SK-N-SH (cell line): ENCODE data around the gene C20orf204. TPM values are rescaled to one million over a fixed set of nuclear protein-coding genes. Genes with fewer than 3 reads are reported as not detected.

Source experiments
- CTCF ChIA-PET: fragments of 300-600, 350-600 bp; formaldehyde crosslinking; extraction: SDS; loops from one replicate; lab custom pipeline; 2021; lab: Yijun Ruan, JAX
- POLR2A ChIA-PET: fragments of 350-600 bp; sonication (Branson Sonifier 250); formaldehyde crosslinking; extraction: SDS; loops from one replicate; lab custom pipeline; 2020; ENCODE audit warnings: antibody characterized with exemption, inconsistent platforms; lab: Yijun Ruan, JAX
- DNase-seq: peaks from one replicate; pipeline ENCODE4 v3.0.0; 2012
- H2AFZ ChIP-seq: fragments of 200-600 bp; sonication (generic); 2 replicates; pipeline ENCODE4 v1.8.1; 2016; ENCODE audit warnings: antibody characterized with exemption, mild to moderate bottlenecking, low read depth
- H3F3A ChIP-seq: fragments of 200-600 bp; sonication (generic); replicated peaks from 2 replicates; pipeline ENCODE3; 2016; ENCODE audit warnings: antibody characterized with exemption, mild to moderate bottlenecking; ENCODE audit not compliant: insufficient read depth
- H3K27ac ChIP-seq, 2 experiments: fragments of 200-500 bp in 1 of 2; fragments of 200-600 bp in 1 of 2; sonication (Bioruptor generic) in 1 of 2; sonication (generic), shearing (Covaris generic) in 1 of 2; 2 replicates each; pipeline versions ENCODE4 v1.5.1 to v1.6.1; 2014 to 2016; ENCODE audit warnings: low read depth in 2 of 2, inconsistent platforms in 1 of 2, low read length in 1 of 2, mild to moderate bottlenecking in 1 of 2, mixed read lengths in 1 of 2
- H3K27me3 ChIP-seq: fragments of 200-600 bp; sonication (generic), shearing (Covaris generic); 2 replicates; pipeline ENCODE4 v1.6.1; 2016; ENCODE audit warnings: mixed run types; ENCODE audit not compliant: insufficient read depth
- H3K36me3 ChIP-seq, 2 experiments: fragments of 200-500 bp in 1 of 2; fragments of 200-600 bp in 1 of 2; sonication (Bioruptor generic) in 1 of 2; sonication (generic) in 1 of 2; replicated peaks in 1 of 2; 2 replicates each; pipeline versions ENCODE3 to v1.5.1; 2014 to 2016; ENCODE audit warnings: low read length in 1 of 2, mild to moderate bottlenecking in 1 of 2; ENCODE audit not compliant: insufficient read depth in 2 of 2, control insufficient read depth in 1 of 2
- H3K4me1 ChIP-seq, 2 experiments: fragments of 200-500 bp in 1 of 2; fragments of 200-600 bp in 1 of 2; sonication (Bioruptor generic) in 1 of 2; sonication (generic), shearing (Covaris generic) in 1 of 2; 2 replicates each; pipeline versions ENCODE4 v1.5.1 to v1.6.1; 2014 to 2016; ENCODE audit warnings: low read depth in 1 of 2, low read length in 1 of 2, mixed run types in 1 of 2; ENCODE audit not compliant: insufficient read depth in 2 of 2, control insufficient read depth in 1 of 2
- H3K4me2 ChIP-seq: fragments of 200-600 bp; sonication (generic), shearing (Covaris generic); 2 replicates; pipeline ENCODE4 v1.6.1; 2017; ENCODE audit warnings: mixed run types
- H3K4me3 ChIP-seq, 2 experiments: fragments of 200-500 bp in 1 of 2; fragments of 200-600 bp in 1 of 2; sonication (Bioruptor generic) in 1 of 2; sonication (generic), shearing (Covaris generic) in 1 of 2; 2 replicates each; pipeline versions ENCODE4 v1.5.1 to v1.8.1; 2014 to 2016; ENCODE audit warnings: low read depth in 2 of 2, inconsistent platforms in 1 of 2, low read length in 1 of 2, mild to moderate bottlenecking in 1 of 2, mixed read lengths in 1 of 2, moderate library complexity in 1 of 2
- H3K79me2 ChIP-seq: fragments of 200-600 bp; sonication (generic); 2 replicates; pipeline ENCODE4 v1.8.1; 2017; ENCODE audit warnings: mild to moderate bottlenecking; ENCODE audit not compliant: insufficient read depth
- H3K9ac ChIP-seq: fragments of 200-600 bp; sonication (generic); 2 replicates; pipeline ENCODE4 v1.6.1; 2017; ENCODE audit warnings: mixed run types
- H3K9me2 ChIP-seq: fragments of 200-600 bp; sonication (generic); 2 replicates; pipeline ENCODE4 v1.6.1; 2017; ENCODE audit warnings: mixed run types
- H3K9me3 ChIP-seq: fragments of 200-600 bp; sonication (generic); 2 replicates; pipeline ENCODE4 v1.6.1; 2017; ENCODE audit warnings: mixed run types, mild to moderate bottlenecking, moderate library complexity
- H4K20me1 ChIP-seq: fragments of 200-600 bp; sonication (generic); 2 replicates; pipeline ENCODE4 v1.6.1; 2017; ENCODE audit warnings: mild to moderate bottlenecking, mixed run types; ENCODE audit not compliant: insufficient read depth
- FOXM1 ChIP-seq: IDR thresholded peaks from 2 replicates; pipeline ENCODE4 v1.4.0; 2012; ENCODE audit warnings: low read depth, mild to moderate bottlenecking
- JUND ChIP-seq: IDR thresholded peaks from 2 replicates; pipeline ENCODE4 v1.4.0; 2012
- MAX ChIP-seq: IDR thresholded peaks from 2 replicates; pipeline ENCODE4 v1.4.0; 2012; ENCODE audit warnings: low read depth
- MEF2A ChIP-seq: IDR thresholded peaks from 2 replicates; pipeline ENCODE4 v1.4.0; 2012; ENCODE audit warnings: low read depth, borderline replicate concordance
- MXI1 ChIP-seq: IDR thresholded peaks from 2 replicates; pipeline ENCODE4 v1.6.1; 2012; ENCODE audit warnings: mild to moderate bottlenecking, low read depth, low read length, improper control_type of control experiment
- NFIC ChIP-seq: IDR thresholded peaks from 2 replicates; pipeline ENCODE4 v1.4.0; 2012; ENCODE audit warnings: borderline replicate concordance
- NRF1 ChIP-seq: IDR thresholded peaks from 2 replicates; pipeline ENCODE4 v1.6.1; 2012; ENCODE audit warnings: low read depth, mild to moderate bottlenecking, low read length
- POLR2AphosphoS5 ChIP-seq: IDR thresholded peaks from 2 replicates; pipeline ENCODE4 v1.6.1; 2012; ENCODE audit warnings: low read depth, low read length
- RCOR1 ChIP-seq: fragments of 150-350 bp; IDR thresholded peaks from 2 replicates; pipeline ENCODE4 v1.6.1; 2017; ENCODE audit warnings: antibody characterized with exemption, low read length
- RXRA ChIP-seq: IDR thresholded peaks from 2 replicates; pipeline ENCODE4 v1.4.0; 2012; ENCODE audit warnings: low read depth, mild to moderate bottlenecking, borderline replicate concordance
- SMC3 ChIP-seq: IDR thresholded peaks from 2 replicates; pipeline ENCODE4 v1.6.1; 2012; ENCODE audit warnings: low read depth, low read length, improper control_type of control experiment
- TAF1 ChIP-seq: IDR thresholded peaks from 2 replicates; pipeline ENCODE4 v1.6.1; 2012; ENCODE audit warnings: low read depth, mild to moderate bottlenecking, low read length, moderate library complexity, borderline replicate concordance
- TCF12 ChIP-seq: IDR thresholded peaks from 2 replicates; pipeline ENCODE4 v1.4.0; 2012
- USF2 ChIP-seq: fragments of 150-350 bp; IDR thresholded peaks from 2 replicates; pipeline ENCODE4 v1.6.1; 2017; ENCODE audit warnings: antibody characterized with exemption, low read length, low read depth, borderline replicate concordance
- WGBS: methylation state at CpG from one replicate; pipeline ENCODE4 v1.1.6; 2017; ENCODE audit warnings: low lambda C conversion rate; 5-methylcytosine and 5-hydroxymethylcytosine counted together
- polyA plus RNA-seq, 3 experiments: library from polyadenylated mRNA; depleted of rRNA; stranded (reverse); fragments of >200 nt; gene quantifications; 2 replicates each; pipeline ENCODE4 v1.2.3, GENCODE V29; 2012
- TF ChIP-seq, protein P1 (sequence below): IDR thresholded peaks from 2 replicates; pipeline ENCODE4; 2012
- TF ChIP-seq, protein P2 (sequence below): fragments of 150-350 bp; IDR thresholded peaks from 2 replicates; pipeline ENCODE4 v1.6.1; 2016; ENCODE audit warnings: mild to moderate bottlenecking, low read depth, low read length
- TF ChIP-seq, protein P3 (sequence below): IDR thresholded peaks from 2 replicates; pipeline ENCODE4 v1.4.0; 2012; ENCODE audit warnings: low read depth, borderline replicate concordance

Gene C20orf204
- polyA plus RNA-seq, 1 of the 3 experiments (the other 2 are of a cell fraction): 0.21 TPM

- Histone ChIP-seq H3K9me2 (no peaks in the 10 kb centered on the region), H3K79me2 (no peaks in the 10 kb centered on the region), H3K4me1 (peaks cover 0 to 7% of the 10 kb centered on the region in 2 experiments; a peak in 1 of 4 replicates), H3F3A (no peaks in the 10 kb centered on the region), H2AFZ (no peak overlapping the region), H4K20me1 (no peaks in the 10 kb centered on the region), H3K9me3 (no peaks in the 10 kb centered on the region), H3K4me3 (no peak overlapping the region), H3K27ac (no peak overlapping the region), H3K36me3 (no peaks in the 10 kb centered on the region), H3K9ac (no peak overlapping the region), H3K4me2 (no peak overlapping the region), H3K27me3 (peaks cover 32% of the 10 kb centered on the region)
- POLR2A ChIA-PET: no interaction called here
- no peak for DNase-seq
- TF ChIP-seq MXI1 (no peak), POLR2AphosphoS5 (no peak), FOXM1 (no peak), JUND (no peak), TCF12 (no peak), TAF1 (no peak), NFIC (no peak), MAX (no peak), MEF2A (no peak), NRF1 (no peak), RXRA (no peak), RCOR1 (no peak), SMC3 (no peak)
- TF ChIP-seq, protein P1, sequence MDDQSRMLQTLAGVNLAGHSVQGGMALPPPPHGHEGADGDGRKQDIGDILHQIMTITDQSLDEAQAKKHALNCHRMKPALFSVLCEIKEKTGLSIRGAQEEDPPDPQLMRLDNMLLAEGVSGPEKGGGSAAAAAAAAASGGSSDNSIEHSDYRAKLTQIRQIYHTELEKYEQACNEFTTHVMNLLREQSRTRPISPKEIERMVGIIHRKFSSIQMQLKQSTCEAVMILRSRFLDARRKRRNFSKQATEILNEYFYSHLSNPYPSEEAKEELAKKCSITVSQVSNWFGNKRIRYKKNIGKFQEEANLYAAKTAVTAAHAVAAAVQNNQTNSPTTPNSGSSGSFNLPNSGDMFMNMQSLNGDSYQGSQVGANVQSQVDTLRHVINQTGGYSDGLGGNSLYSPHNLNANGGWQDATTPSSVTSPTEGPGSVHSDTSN: no peak
- CTCF ChIA-PET: interaction anchor here (1.0 to 7.8 kb wide), 5 partner anchors 11 to 71 kb away, joined by 3 to 85 read pairs (median 3); partner anchors contain the start of gene PRPF6
- WGBS: 71% methylated on average over 11 of the region's 16 CpGs
Measured at GRCh38 chr20:64049878-64050260, 13.9 kb downstream of the C20orf204 start.

GRCh38 chr20:64050261-64051032, 14.5 kb downstream of the C20orf204 start:
- no peaks in the 10 kb centered on the region for H3K9me2 ChIP-seq
- H3K4me1 ChIP-seq: peaks cover 0 to 7% of the 10 kb centered on the region in 2 experiments; a peak in 1 of 4 replicates
- no peaks in the 10 kb centered on the region for H3K9me3 ChIP-seq
- no peak overlapping the region for H3K27ac ChIP-seq
- DNase-seq: no peak
- ChIA-PET CTCF (interaction anchor here (0.5 to 7.8 kb wide), 7 partner anchors 12 to 77 kb away, joined by 3 to 85 read pairs (median 3); partner anchors contain the start of genes PRPF6 and SAMD10), POLR2A (no interaction called here)
- TF ChIP-seq, protein P1: no peak
- no peak for TF ChIP-seq USF2
- TF ChIP-seq, protein P2, sequence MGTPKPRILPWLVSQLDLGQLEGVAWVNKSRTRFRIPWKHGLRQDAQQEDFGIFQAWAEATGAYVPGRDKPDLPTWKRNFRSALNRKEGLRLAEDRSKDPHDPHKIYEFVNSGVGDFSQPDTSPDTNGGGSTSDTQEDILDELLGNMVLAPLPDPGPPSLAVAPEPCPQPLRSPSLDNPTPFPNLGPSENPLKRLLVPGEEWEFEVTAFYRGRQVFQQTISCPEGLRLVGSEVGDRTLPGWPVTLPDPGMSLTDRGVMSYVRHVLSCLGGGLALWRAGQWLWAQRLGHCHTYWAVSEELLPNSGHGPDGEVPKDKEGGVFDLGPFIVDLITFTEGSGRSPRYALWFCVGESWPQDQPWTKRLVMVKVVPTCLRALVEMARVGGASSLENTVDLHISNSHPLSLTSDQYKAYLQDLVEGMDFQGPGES: no peak
- TF ChIP-seq, protein P3, sequence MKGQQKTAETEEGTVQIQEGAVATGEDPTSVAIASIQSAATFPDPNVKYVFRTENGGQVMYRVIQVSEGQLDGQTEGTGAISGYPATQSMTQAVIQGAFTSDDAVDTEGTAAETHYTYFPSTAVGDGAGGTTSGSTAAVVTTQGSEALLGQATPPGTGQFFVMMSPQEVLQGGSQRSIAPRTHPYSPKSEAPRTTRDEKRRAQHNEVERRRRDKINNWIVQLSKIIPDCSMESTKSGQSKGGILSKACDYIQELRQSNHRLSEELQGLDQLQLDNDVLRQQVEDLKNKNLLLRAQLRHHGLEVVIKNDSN: no peak
- no peak overlapping the region for H3K4me2 ChIP-seq
- no peak overlapping the region for H3K9ac ChIP-seq
- H3F3A ChIP-seq: no peaks in the 10 kb centered on the region
- WGBS: 84% methylated on average over 17 of the region's 23 CpGs
- H3K36me3 ChIP-seq: no peaks in the 10 kb centered on the region
- no peak overlapping the region for H3K4me3 ChIP-seq
- H3K27me3 ChIP-seq: peaks cover 32% of the 10 kb centered on the region
- H4K20me1 ChIP-seq: no peaks in the 10 kb centered on the region
- H2AFZ ChIP-seq: no peak overlapping the region
- no peaks in the 10 kb centered on the region for H3K79me2 ChIP-seq
